Stimulated activated CD8-positive, alpha-beta memory T cell treated with anti-CD3 and anti-CD28 coated beads, Interleukin-15, amount 100 ng/mL, for 48 hours (primary cell): ENCODE results near the gene ADGRL4.
"Not testable (repeated sequence)": the region's sequence is repeated elsewhere in the genome, so short reads cannot be mapped to it uniquely, and the experiment has no call there.

Source experiments
- DNase-seq, 2 donors: peaks; one replicate each; pipeline ENCODE4 v3.0.0-alpha.2; 2020; ENCODE audit warnings: low read depth in 2 of 2

ADGRL4 gene

DNA sequence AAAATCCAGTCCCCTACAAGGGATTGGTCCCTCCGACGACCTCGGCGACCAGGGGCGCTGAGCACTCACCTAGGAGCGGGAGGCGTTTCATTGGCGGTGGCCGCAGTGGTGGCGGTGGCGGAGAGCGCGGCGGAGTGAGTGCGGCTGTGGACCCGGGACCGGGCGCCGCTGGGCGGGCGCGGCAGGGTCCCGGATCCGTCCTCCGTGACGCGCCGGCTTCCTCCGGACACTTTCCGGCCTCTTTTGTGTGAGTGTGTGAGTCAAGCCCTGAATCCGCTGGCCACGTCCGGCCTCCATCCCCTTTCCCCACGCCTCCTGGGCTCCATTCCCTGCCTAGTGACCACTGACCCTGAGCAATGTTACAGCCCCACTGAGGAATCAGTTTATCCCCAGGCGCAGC, at the start of gene ADGRL4:
TSS of gene ADGRL4 (minus strand) at position 167 of the 400 bp plus-strand sequence. CDS start at position 91, 76 bp downstream.
- DNase-seq, result no peak

DNA sequence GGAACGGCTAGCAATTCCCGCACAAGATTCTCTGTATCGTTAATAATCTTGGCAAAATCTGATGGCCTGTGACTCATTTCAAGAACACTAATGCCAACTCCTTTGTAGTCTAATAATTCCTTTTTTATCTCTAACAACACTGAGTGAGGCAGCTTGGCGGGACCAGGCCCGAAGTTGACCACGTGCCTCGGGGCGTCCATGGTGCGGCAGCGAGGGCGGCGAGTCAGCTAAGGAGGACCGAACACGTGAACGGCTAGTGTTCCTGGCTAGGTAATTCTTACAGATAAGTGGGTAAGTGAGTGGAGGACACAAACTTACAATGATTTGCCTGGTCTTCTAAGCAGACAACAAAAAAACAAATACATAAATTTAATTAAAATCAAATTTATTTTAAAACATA, 49.3 kb upstream of the ADGRL4 start:
- no peak for DNase-seq

DNA sequence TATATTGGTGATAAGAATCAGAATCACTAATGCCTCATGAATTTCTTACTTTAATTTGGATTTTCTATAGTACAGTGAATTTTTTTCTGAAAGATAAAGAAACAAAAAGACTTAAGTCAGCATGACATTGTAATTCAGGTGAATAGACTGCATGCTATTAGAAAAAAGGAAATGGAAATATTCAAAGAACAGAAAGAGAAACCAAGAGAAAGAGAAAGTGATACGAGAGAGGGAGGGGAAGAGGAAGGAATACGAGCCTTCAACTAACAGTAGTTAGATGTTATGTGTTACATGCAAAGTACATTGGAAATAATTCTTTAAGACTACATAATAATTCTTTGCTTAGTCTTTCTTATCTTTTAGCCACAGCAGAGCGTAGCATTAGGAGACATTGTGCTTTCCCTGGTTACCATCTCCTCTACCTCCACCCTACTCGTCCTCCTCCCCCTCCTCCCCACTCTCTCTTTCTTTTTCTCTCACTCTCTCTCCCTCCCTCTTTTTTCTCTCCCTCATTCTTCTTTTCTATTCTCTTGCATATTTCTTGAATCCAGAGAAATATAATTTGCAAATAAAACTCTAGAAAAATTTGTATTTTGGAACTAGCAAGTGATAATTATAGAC, 46.4 kb upstream of the ADGRL4 start:
- DNase-seq, result no peak

DNA sequence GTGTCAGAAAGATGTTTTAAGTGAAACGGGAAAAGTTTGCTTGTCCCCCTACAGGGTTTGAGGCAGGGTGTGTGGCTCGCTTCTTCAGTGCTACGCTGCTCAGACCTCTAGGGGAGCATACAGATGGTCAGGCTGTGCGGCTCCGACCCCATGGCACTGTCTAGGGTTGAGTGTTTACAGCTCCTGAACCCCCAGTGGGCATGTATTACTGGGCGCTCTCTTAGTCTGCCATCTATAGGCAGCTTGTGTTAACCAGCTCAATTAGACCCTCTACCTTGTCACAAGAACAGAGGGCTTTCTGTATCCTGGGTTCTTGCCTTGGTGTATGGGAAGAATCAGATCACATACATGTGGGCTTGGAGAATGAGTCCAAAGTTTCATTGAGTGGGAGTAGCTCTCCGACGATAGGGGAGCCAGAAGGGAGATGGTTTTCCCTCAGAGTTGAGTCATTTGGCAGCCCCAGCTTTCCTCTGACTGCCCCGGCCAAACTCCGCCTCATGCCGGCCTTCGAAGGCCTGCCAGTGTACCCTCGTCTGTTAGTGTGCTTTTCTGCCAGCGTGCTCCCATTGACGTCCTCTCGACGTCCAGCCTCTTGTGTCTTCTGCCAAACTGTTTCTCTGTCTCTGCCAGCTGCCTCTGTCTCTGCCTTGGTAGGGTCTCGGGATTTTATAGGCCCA, 38.6 kb upstream of the ADGRL4 start:
- no peak for DNase-seq

DNA sequence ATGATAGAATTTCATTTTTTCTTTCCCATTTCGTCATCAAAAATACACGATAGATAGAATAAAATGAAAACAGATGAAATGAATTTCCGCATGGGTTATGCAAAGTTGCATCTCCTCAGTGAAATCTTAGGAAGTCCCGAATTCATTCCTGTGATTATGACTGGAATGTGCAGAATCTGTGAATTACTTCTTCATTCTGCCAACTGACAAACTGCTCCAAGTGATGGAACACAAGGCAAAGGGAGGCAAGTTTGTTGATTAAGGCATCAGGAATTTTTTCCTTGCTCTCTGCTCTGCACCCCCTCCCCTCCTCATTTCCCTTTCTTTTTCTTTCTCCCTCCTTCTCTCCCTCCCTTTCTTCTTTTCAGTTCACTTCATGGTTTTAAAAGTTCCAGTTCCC, 37.0 kb upstream of the ADGRL4 start:
- DNase-seq, result no peak

DNA sequence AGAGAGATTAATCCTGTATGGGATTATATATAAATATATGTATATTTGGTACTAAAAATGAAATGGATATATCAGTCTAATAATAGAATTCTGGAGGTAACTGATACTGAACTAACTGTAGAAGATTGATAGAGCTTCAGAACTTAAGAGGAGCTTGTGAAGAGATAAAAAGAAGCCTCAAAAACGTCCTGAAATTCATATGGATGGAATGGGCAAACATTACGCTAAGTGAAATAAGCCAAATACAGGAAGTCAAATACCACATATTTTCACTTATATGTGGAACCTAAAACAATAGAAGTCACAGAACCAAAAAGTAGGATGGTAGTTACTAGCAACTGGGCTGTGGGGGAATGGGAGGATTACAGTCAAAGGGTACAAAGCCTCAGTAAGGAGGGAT, 36.0 kb upstream of the ADGRL4 start:
- no peak for DNase-seq

DNA sequence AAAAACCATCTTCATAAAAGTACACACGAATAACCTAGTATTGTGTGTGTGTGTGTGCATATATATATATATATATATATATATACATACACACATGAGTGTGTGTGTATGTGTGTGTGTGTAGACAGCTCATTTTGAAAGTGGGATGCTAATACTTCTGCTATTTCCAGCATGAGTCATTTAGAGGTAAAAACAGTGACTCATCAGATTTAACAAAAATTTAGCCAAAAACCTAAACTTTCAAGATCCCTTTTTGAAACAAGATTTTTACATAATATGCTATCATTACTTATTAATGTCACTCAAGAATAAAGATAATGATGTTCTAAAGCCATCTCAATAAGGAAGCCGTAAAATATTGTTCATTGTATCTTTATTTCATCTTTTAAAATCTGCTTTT, 35.6 kb upstream of the ADGRL4 start:
- DNase-seq, result no peak

DNA sequence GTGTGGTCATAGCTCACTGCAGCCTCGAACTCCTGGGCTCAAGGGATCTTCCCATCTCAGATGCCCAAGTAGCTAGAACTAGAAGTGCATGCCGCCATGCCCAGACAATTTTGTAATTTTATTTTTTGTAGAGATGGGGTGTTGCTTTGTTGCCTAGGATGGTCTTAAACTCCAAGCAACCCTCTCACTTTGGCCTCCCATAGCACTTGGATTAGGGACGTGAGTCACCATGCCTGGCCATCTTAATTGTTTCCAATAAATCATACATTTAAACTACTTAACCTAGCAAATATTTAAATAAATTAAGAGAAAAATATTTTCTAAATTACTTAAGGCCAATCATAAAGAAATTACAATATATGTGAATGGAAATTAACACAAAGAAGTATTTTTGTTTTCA, 35.1 kb upstream of the ADGRL4 start:
- no peak for DNase-seq

DNA sequence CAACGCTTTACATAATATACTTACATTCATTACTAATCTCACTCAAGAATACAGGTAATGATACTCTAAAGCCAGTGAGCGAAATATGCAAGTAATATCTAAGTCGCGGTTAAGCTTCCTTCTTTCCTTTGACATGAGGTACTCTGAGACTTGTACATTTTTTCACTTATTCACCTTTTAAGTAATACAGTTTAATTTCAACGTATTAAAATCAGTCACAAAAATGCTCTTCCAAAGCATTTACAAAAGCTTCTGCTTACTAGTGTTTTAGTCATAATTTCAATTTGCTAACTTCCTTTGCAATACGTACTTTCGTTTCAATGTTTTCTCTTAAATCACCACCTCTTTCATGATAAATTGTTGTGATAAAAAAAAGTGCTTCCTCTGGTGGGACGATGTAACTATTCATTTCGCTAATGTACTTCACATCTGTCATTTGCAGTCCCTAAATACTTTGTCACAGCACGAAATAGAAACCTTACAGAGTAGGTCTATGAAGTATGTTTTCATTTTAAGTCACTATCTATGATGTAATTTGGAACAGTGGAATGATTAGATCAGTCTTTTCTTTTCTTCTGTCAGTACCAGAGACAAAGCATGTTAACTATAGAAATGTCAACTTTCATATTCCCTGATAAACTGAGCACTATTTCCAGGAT, 34.0 kb upstream of the ADGRL4 start:
- DNase-seq, result no peak

DNA sequence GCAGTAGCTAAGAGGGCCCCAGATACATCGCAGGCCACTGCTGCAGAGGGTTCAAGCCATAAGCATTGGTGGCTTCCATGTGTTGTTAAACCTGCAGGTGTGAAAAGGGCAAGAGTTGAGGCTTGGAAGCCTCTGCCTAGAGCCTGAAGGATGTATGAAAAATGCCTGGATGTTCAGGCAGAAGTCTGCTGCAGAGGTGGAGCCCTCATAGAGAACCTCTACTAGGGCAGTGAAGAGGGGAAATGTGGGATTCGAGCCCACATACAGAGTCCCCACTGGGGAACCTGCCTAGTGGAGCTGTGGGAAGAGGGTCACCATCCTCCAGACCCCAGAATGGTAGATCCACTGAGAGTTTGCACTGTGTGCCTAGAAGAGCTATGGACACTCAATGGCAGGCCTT, 30.6 kb upstream of the ADGRL4 start:
- DNase-seq, result no peak

DNA sequence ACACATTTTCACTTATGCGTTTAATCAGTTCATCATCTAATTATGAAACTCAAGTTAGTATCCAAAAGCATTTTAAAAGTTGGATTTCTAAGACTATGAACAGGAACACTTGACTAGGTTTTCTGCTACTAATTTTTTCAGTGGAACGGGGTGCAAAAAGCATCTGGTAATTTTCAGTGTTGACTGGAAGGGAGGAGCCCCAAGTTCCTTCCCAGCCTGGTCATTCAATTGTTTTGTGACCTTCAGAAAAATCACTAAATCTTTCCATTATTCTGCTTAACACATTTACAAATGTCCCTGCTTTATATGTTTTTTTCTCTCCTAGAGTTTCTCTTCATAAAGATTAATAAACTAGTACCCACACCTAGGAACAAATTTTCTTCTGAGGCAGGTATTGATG, 6.0 kb upstream of the ADGRL4 start:
- DNase-seq, result no peak

DNA sequence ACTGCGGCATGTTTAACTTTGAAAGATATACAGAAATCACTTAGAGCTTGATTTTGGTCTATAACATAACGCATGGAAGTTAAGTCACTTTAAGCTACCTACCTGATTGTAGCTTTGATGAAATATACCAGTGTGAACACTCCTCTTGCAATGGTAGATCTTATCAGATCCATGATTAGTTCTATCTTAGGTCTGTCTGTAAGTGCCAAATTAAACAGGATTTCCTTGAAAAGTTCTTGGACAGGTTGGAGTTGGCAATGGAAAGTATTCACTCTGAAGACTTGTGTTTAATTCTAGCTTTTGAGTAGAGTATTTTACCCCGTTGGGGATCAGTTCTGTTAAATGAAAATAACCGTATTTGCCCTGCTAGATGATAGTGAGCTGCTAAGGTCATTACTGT, 4.1 kb upstream of the ADGRL4 start:
- no peak for DNase-seq

DNA sequence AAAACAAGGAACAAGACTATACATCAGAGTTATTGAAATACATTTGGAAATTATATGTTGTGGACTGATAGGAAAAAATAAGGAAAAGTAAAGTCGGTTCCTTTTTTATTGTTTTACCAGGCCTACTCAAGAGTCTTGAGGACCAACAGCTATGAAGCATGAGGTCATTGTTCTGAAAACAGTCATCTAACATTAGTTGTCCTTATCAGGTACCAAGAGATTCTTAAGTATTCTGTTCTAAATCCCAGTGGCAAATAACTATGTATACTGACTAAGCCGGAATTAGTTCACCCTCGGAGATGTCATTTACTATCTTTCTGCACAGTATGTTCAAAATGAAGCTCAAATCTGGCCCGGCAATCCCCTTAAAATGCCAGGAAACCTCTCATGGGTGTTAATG, 585 bp downstream of the ADGRL4 start:
- DNase-seq, result no peak

DNA sequence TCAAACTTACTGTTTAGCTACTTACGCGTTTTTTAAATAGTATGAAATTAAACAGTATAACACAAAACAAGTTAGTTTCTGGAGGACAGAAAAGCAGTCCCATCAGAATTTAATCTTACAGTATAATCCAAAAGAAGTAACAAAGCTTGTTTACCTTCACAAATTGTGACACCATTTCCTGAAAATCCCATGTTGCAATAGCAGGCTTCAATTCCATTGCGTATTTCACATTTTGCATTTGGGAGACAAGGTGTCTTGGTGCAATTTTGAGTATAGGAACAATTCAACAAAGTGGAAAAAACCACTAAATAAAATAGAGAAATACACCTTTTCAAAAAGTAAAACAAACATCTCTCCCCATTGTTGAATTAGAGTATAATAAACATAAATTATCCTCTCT, 1.6 kb downstream of the ADGRL4 start:
- DNase-seq, result no peak

DNA sequence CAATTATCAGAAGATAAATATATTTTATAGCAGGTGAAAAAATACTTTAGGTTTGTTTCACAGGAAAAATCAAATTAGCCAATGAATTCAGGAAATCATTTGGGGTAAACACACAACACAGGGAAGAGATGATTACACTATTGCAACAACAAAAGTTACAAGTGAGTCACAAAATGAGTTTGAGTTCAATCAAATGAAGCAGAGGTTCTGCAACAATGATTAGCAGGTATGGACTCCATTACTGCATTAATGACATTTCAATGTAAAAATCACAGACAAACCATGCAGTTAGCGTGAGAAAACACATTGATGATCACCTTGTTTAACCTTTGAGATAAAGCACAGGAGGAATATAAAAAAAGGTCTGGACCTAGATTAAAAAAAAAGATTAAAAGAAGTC, 9.7 kb downstream of the ADGRL4 start:
- DNase-seq, result no peak

DNA sequence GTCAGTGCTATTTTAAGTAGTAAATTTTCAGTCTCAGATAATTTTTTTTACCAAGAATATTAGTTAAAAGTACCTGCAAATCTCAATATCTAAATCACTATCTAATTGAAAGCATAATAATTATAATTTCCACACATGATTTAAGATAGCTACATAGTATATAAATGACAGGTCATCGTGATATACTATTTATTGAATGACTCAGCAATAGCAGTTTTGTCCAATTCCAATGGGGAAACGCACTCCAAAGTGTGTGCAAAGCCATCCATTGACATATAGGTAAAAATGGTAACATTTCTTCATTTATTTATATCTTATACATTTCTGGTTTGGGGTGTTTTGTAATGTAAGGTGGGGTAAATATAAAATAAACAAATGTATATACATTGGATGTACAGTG, 19.5 kb downstream of the ADGRL4 start:
- no peak for DNase-seq

DNA sequence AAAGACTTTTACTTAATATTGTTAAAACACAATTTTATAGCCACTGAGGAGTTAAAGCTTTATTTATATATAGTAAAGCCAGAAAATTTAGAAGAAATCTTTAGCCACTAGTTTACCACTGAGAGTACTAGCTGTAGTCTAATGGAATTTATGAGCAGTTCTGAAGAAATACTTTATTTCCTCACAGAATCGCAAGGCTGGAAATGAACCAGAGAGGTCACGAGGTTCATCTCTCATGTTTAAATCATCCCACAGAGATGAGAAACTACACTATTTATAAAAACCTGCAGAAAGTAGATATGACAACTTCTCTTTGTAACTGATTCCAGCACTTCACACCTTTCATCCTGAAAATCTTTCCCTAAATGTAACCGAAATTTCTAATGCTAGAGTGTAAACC, 26.0 kb downstream of the ADGRL4 start:
- DNase-seq, result no peak

DNA sequence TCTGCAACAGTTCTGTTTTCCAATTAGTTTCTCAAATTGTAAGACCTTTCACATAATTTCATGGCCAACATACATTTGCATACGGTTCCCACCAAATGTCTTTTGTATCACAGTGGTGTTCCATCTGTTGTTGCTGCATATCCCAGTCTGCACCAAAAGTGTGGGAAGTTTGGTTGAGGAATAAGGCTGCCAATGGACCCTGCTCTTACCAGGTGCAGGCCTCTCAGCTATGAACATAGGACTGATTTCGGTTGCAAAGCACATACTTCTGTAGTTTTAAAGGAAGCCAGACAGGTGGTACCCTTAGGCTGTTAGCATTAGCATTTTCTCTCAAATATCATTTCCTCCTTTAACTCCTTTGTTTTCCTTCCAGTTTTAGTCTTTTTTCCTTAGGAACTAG, 33.8 kb downstream of the ADGRL4 start:
- DNase-seq, result no peak

DNA sequence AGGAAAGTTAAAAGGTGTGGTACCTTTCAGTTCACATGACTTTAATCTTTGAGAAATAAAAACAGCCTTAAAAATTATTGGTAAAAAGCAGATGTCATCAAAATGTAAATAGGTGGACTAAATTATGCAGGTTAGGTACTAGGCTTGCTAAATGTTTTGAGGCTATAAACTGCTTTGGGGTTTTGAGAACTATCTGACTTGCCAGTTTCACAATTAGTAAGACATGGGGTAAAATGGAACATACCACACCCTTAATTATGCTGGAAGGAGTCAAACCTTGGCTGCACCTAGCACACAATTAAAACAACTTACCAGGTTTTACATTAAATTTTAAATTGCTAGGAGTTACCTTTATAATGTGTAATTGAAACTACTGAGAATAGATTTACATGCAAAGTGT, 39.4 kb downstream of the ADGRL4 start:
- DNase-seq, result not testable (repeated sequence)

DNA sequence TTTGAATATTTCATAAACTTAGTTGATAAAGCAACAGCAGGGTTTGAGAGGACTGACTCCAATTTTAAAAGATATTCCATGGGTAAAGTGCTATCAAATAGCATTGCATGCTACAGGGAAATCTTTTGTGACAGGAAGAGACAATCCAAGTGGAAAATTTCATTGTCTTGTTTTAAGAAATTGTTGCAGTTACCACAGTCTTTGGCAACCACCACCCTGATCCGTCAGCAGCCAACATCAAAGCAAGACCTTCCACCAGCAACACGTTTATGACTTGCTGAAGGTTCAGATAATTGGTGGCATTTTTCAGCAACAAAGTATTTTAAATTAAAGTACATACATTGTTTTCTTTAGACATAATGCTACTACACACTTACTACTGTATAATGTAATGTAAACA, 47.8 kb downstream of the ADGRL4 start:
- no peak for DNase-seq

DNA sequence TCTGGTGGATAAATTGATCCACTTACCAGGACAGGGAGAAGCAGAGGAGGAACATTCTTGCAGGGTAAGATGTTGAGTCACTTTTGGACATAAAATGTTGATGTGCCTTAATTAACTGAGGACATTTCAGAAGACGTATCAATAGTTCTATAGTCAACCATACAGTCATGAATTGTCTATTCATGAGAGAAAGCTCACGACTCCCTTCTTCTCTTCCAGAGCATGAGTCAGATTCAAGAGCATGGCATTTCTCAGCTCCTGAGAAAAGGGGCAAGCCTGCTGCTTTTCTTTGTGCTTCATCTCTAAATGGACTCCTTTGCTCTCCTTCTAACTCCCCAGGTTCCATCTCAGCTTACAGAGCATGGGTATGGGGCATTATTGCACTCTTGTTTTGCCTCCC, 55.7 kb downstream of the ADGRL4 start:
- DNase-seq, result no peak

DNA sequence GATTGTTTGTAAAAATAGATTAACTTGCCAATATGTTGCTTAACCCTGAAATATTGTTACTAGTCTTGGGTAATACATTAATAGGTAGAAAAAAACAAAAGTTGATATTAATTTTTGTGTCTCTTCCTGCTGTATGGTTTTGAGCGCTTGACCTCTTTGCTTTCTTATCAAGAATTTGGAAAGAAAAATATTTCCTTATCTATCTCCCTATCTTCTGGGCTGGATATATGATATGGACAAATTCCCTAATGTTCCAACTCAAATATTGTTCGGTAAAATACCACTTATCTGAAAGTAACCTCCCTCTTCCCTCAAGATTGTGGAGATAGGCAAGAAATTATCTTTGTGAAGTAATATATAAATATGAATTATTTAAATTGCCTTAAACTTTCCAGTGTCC, 57.3 kb downstream of the ADGRL4 start:
- no peak for DNase-seq

DNA sequence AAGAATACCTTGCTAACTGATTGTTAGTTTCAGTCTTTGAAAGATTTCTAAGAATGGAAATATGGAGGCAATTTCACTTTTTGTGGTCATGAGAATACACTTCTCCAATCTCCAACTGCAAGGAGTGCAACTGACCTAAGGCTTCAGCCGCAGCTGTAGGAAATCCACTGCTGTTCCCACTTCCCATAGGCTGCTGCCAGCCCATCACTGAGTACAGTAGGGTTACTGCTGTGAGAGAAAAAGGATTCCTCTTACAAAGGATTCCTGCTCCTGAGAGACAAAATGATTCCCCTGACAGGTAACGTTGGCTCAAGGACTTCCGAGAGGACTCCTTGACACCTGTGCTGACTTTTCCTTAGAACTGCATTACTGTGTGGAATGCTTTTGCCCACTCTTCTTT, 87.4 kb downstream of the ADGRL4 start:
- no peak for DNase-seq
